Brain pericyte (primary cell): Measurements from ENCODE around the gene BDKRB2.

Source experiments
- DNase-seq: peaks from one replicate; pipeline ENCODE4 v3.0.0-alpha.2; 2012; ENCODE audit warnings: low read depth, low spot score

The BDKRB2 gene

DNA sequence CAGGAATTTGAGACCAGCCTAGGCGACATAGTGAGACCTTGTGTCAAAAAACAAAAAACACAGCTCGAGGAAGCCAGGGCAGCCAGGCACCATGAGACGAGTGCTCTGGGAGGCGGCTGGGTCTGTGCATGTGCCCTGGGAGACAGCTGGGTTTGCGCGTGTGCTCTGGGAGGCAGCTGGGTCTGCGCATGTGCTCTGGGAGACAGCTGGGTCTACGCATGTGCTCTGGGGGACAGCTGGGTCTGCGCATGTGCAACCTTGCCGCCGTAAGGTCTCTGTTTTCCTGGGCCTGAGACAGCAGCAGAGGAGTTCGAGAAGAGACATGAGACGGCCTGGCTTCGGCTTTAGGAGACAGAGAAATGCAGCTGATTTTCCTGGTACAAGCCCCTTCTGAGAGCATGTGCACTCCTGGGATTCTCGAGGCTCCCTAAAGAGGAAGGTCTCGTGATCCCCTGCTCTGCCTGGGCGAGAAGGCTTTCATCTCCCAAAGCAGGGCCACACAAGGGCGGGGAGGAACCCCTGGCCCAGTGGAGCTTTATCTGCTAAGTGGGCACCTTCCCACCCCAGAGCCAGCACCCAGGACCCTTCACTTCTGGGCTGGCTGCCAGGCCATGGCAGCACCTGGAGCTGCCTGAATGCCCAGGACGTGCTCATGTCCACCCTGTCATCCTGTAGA, 47.8 kb downstream of the BDKRB2 start:
- no peak for DNase-seq

DNA sequence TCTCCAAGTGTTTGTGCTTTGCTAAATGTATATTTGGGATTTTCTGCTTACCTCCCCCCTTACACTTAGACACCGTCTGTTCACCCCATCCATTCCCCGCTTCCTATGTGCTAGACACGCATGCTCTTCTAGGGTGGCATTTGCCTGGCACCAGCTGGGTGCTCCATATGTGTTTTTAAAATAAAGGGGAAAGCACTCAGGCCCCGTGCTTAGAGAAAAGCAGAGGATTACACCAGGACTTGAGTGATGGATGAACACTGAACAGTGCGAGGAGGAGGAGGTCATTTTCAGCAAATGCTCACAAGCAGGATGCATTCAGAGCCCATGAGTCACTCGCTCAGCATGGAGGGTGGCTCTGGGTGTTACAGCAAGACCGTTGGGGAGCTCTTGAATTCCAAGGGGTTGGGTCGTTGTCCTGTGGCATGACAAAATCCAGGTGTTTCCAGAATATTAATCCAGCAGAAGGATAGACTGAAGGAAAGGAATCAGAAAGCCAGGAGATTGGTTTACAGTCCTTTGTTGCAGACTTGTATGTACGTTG, 48.4 kb downstream of the BDKRB2 start:
- no peak for DNase-seq

DNA sequence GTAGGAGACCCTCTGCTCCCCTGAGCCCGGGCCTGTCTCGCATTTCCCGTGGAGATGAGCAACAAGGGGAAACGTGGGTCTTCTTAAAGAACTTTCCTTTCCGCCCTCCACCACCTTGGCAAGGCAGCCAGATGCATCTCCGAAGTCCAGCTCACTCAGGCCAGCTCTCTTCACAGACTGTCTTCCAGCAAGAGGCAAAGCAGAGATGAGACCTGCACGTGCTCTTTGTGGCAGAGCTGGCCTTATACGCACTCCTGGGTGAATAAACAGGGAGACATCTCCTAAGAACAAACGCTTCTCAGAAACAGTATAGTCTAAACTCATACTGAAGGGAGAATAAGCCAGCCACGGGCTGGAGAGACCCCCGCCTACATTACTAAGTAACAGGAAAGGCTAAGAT, 50.0 kb downstream of the BDKRB2 start:
- no peak for DNase-seq

DNA sequence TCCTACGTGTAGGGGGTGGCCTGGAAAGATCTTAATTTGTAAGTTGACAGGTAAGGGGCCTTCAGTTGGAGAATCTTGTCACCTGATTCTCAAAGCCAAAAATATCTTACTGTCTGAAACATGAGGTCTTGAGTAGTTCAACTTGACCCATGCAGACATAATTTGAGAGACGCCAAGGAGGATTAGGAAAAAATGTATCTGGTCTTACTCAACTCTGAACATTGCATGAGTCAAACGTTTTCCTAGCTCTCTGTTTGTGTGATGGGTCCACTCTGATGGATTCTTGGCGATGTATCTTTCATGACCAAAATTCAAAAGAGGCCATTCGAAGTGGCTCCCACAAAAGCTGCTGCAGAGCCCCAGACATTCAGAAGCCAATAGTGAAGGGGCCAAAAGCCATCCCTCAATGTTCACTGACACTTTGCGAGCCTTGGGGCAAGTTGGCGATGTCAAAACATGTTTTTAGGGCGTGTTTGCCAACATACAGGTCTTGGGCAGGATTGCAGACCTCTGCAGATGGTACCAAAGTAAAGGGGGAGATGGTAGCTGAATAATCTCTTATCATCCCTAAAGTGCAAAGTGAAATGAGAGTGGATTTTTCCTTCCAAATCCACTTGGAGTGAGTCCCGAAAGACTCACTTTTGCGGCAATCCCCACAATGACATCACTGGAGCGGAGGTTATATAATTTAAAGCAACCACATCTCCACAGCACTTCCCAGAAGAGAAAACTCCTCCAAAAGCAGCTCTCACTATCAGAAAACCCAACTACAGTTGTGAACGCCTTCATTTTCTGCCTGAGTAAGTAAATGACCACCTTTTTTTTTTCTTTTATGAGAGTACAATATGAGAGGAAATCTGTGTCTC, 51.1 kb downstream of the BDKRB2 start, which contains the start of gene BDKRB1:
Gene BDKRB1, plus strand, starts transcription at position 710 of the 866 bp plus-strand sequence. CDS start 7,473 bp downstream, outside the sequence.
- no peak for DNase-seq

DNA sequence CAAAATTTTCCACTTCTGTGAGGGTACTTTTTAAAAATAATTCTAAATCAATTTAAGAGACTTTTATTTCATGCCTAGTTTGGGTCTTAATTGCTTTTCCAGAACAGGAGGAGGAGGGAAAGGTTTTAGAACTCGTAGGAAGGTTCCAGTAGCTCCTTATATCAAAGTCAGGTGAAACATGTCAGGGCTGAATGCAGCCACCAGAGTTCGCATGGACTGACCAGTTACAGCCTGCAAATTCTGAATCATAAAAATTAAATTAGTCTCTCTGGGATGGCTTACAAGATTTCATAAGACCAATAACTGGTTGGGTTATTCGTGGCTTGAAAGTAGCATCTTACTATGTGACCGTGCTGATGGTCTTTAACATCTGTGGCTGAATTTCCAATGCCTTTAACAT, 51.8 kb downstream of the BDKRB2 start:
- no peak for DNase-seq

DNA sequence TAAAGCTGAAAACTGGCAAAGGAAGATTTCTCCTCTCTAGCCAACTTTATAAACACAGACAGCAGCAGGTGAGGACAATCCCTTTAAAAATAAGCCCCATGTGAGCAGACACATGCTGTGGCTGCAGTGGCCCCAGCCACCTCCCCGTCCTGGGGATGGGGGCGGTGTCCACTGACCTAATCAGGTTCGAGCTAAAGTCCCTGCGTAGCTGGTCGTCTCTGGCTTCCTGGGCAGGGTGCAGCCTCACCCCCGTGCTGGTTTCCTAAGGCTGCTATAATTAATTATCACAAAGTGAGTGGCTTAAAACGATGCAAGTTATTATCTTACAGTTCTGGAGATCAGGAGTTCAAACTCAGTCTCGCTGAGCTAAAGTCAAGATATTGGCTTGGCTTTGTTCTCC, 52.4 kb downstream of the BDKRB2 start:
- DNase-seq: no peak

DNA sequence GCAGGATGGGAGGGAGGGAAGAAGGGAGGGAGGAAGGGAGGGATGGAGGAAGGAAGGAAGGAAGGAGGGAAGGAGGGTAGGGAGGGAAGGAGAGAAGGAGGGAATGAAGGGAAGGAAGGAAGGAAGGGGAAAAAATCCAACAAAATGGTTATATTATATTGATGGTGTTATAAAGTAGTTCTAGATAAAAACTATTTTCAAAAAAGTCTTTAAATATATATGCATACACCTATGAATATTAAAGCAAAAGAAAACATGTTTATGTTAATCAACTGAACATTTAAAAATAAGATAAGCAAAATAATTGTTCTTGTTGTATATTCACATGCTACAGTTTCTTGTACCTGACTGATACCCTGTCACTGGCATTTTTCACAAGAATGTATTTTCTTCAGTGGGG, 53.3 kb downstream of the BDKRB2 start:
- no peak for DNase-seq

DNA sequence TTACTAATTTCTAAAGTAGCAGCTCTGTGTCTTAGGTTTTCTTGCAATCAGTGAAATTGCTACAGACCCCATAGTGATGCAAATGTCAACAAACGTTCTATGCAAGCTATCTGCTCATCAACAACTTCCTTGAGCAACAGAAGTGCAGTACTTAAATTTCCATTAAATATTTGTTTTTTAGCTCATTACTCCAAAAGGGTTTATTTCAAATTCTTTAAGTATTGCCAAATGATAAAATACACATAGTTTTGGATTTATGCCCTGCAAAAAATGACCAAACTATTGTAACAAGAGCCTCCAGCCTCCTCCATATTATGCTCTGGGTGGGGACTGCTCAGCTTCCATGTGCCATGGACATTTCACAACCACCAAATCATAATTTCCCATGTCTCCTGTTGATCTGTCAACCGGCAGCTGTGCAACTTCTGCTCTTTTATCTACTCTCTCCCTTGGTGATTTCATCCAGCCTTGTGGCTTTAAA, 55.7 kb downstream of the BDKRB2 start:
- DNase-seq: no peak

DNA sequence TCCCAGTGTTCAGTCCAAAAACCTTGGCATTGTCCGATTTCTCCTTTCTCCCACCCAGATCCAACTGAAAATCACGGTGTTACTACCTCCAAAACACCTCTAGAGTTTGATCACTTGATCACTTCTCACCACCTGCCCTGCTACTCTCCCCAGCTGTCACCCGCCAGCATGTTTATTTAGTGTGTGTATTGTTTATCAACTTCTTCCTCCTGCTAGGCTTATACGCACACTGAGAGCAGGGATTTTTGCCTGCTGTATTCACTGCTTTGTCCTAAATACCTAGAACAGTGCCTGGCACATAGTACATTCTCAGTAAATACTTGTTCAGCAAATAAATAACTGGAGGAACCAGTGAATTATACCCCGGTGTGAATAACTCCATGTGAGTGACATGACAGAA, 56.4 kb downstream of the BDKRB2 start:
- no peak for DNase-seq

DNA sequence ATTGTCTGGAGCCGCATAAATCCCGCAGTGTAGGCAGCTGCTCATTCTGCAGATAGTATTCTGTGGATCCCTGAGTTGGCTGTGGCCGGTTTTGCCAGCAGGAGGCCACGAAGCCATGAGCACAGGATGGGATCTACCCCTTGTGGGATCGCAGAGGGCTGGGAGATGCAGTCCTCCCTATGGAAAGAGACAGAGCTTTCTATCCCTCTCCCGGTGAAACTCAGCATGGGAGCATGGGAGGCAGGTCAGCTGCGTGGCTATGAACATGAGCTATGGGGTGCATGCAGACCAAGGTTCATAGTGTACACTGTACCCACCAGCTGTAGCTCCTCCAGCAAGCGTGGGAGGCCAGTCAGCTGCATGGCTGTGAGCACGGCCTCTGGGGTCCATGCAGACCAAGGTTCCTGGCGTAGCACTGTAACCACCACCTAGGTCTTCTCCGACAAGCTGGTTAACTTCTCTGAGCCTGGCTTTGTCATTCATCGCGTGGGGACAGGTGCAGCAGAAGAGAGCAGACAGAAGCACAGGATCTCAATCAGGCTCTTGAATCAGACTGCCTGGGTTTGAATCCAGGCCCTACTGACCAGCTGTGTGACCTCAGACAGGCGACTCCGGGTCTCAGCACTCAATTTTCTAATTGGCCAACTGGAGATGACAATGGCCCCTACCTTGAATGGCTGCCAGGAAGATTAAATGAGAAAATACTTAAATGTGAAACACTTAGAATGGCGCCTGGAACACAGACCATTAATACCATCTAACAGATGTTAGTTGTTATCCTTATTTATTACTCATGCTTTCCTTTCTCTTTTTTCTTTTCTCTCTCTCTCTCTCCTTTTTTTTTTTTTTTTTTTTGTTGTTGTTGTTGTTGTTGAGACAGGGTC, 57.4 kb downstream of the BDKRB2 start:
- no peak for DNase-seq

DNA sequence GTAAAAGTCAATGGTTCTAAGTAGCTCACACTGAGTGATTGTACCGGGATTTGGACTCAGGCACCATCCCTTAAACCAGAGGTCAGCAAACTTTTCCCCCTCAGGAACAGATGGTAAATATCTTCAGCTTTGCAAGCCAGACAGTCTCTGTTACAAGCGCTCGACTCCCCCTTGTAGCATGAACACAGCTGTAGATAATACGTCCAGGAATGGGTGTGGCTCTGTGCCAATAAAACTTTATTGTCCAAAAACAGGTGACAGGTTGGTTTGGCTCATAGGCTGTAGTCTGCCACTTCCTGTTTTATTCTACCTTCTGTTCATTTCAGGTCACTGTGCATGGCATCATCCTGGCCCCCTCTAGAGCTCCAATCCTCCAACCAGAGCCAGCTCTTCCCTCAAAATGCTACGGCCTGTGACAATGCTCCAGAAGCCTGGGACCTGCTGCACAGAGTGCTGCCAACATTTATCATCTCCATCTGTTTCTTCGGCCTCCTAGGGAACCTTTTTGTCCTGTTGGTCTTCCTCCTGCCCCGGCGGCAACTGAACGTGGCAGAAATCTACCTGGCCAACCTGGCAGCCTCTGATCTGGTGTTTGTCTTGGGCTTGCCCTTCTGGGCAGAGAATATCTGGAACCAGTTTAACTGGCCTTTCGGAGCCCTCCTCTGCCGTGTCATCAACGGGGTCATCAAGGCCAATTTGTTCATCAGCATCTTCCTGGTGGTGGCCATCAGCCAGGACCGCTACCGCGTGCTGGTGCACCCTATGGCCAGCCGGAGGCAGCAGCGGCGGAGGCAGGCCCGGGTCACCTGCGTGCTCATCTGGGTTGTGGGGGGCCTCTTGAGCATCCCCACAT, 58.9 kb downstream of the BDKRB2 start:
- no peak for DNase-seq

DNA sequence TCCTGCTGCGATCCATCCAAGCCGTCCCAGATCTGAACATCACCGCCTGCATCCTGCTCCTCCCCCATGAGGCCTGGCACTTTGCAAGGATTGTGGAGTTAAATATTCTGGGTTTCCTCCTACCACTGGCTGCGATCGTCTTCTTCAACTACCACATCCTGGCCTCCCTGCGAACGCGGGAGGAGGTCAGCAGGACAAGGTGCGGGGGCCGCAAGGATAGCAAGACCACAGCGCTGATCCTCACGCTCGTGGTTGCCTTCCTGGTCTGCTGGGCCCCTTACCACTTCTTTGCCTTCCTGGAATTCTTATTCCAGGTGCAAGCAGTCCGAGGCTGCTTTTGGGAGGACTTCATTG, 59.5 kb downstream of the BDKRB2 start:
- DNase-seq: no peak

DNA sequence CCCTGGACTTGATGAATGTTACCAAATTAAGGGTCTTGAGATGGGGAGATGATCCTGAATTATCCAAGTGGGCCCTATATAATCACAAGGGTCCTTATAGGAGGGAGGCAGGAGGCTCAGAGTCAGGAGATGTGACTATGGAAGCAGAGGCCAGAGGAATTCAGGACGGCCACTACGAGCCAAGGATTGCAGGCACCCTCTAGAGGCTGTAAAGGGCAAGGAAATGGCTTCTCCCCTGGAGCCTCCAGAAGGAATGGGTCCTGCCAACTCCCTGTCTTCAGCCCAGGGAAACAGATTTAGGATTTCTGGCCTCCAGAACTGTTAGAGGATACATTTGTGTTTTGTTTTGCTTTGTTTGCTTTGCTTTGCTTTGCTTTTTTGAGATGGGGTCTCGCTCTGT, 60.2 kb downstream of the BDKRB2 start:
- no peak for DNase-seq

DNA sequence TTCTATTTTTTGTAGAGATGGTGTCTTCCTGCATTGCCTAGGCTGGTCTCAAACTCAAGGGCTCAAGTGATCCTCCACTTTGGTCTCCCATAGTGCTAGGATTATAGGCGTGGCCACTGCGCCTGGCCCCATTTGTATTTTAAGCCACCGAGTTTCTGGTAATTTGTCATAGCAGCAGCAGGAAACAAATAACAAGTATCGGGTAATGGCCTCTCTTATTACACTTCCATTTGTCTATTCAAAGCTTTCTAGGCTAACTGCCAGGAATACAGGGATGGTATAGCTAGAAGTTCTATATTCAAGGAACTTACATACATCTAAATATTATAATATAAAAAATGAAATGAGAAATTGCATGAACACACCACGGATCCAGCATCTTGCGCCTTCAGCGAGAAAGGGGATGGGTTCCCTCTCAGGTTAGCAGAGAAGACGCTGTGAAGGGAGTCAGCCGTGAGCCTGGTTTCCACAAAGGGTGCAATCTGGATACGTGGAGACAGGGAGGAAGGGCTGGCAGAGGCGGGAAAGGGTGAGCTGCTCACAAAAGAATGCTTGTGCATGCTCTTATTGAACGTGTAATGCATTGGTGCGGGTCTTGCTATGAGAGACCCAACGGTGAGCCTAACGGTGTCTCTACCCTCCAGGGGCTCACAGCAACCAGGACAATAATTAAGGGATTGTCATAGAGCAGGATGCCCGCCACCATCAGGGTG, 60.9 kb downstream of the BDKRB2 start:
- no peak for DNase-seq

DNA sequence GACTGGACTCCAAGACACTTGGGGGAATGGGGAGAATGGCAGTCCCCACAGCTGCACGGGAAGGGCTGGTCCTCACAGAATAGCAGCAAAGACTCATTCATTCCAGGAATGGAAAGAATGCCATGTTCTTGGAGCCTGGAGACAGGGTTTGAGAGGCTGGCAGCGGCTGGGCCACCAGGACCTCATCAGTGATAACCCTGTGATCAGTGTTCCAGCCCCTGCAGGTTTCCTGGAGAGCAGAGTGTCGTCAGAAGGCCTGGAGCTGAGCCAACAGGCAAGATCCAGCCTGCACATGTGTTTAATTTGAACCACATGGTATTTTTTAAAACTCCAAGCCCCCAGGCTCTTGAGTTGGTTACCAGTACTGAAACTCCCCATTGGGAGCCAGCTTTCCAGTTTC, 62.7 kb downstream of the BDKRB2 start:
- peak; percentile 39 for DNase-seq

DNA sequence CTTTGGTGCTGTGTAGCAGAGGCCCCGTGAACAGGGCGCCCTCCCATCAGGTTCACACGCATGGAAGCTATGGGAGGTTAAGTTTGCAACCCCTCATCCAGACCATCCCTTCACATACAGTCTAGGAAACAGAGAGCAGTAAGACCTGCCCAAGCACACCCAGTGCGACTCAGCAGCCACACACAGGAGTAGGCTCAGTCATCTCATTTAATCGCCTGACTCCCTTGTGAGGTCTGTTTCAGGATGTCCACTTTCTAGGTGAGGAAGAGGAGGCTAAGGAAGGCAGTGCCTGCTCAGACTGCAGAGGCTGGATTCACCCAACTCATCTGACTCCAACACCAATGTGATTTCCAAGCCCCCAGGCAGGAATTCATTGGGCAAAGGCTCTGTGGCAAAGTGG, 63.3 kb downstream of the BDKRB2 start:
- no peak for DNase-seq

DNA sequence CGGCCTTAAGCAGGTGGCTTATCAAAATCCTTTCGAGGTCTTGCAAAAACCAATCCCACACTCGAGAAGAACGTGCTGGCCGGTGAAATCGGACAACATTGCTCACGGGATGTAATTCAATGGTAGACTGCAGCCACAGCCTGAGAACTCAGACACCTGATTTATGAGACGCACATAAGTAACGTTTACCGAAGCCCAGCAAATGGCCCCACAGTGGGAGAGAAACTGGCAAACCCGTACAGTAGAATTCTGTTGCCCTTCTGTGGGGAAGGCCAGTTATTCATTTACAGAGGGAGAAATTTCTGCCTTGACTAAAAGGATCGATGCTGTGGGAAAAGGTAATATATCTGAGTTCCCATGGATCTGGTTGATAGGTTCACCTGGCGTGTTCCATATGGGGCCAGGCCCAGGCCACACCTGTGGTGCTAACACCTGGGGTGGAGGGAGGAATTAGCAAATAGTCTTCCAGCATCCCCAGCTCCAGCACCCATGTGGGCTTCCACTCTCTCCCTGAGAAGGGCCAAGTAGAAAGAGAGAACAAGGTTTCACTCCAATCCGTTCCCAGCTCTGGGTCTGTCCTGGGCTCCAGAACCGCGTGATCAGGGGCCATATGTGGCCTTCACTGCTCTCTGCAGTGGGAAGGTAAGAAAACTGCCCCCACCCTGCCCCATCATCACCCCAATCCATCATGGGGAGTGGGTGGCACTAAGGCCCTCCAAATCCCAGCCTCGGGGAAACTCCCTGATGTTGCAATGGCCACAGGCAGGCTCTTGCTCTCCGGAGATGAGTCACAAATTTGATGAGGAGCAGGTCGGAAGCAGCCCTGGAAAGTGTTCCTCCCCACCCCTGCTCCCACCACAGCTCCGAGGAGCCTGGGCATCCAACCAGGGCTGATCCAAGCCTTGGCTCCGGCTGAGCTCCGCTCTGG, 64.1 kb downstream of the BDKRB2 start:
- no peak for DNase-seq

DNA sequence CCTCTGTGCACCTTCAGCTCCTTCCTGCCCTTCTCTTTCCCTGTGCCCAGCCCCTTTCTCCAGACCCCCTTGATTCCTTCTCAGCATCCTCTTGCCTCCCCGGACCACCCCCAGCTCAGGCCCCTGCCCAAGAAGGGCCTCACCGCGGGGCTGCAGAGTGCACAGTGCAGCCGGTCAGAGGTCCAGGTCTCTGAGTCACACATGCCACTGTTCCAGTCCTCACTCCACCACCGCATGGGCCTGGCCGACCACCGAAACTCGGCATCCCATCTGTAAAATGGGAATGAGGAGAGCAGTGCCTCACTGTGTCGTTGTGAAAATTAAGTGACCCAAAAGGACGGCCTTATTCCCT, 64.7 kb downstream of the BDKRB2 start:
- no peak for DNase-seq
